IMR-90 (cell line): ENCODE data around the gene MRPL30. TPM values are rescaled to one million over a fixed set of nuclear protein-coding genes. Genes with fewer than 3 reads are reported as not detected.

ENCODE experiments used
- ATAC-seq: fragments of 200-7000 bp; cut with Tn5 transposase; 2 replicates; pipeline ENCODE4 v1.9.1; 2020; ENCODE audit warnings: low read depth, mild to moderate bottlenecking, moderate library complexity
- BruUV-seq: library from RNA; stranded (reverse); fragments of 400-500 nt; replicated peaks from 2 replicates; lab custom pipeline; 2021; lab: Mats Ljungman, UMichigan
- CTCF ChIA-PET: fragments of 300-600 bp; formaldehyde crosslinking; extraction: SDS; loops from one replicate; lab custom pipeline; 2021; ENCODE audit warnings: antibody characterized with exemption; lab: Yijun Ruan, JAX
- POLR2A ChIA-PET: fragments of 300-600 bp; sonication (Branson Sonifier 250); formaldehyde crosslinking; loops from one replicate; lab custom pipeline; 2022; ENCODE audit warnings: antibody characterized with exemption; ENCODE audit not compliant: unreplicated experiment; lab: Charles Lee
- DNase-seq: peaks from one replicate; pipeline ENCODE4 v3.0.0; 2013
- H2AFZ ChIP-seq: replicated peaks from 2 replicates; pipeline ENCODE3; 2013; ENCODE audit warnings: low read length, mild to moderate bottlenecking; ENCODE audit not compliant: poor library complexity
- H2AK5ac ChIP-seq: 2 replicates; pipeline ENCODE4 v1.6.1; 2013; ENCODE audit warnings: low read depth, low read length, inconsistent platforms
- H2AK9ac ChIP-seq: replicated peaks from 2 replicates; pipeline ENCODE3; 2013; ENCODE audit warnings: mild to moderate bottlenecking, low read depth, low read length, moderate library complexity; ENCODE audit not compliant: poor library complexity
- H2BK120ac ChIP-seq: 2 replicates; pipeline ENCODE4 v1.6.1; 2013; ENCODE audit warnings: low read depth, low read length, inconsistent platforms
- H2BK15ac ChIP-seq: 3 replicates; pipeline ENCODE4 v1.6.1; 2013; ENCODE audit warnings: low read depth, low read length, inconsistent platforms
- H2BK20ac ChIP-seq: 2 replicates; pipeline ENCODE4 v1.6.1; 2013; ENCODE audit warnings: low read depth, mild to moderate bottlenecking, inconsistent platforms, low read length, moderate library complexity
- H2BK5ac ChIP-seq: 2 replicates; pipeline ENCODE4 v1.6.1; 2013; ENCODE audit warnings: mild to moderate bottlenecking, low read depth, low read length, inconsistent platforms; ENCODE audit not compliant: poor library complexity, severe bottlenecking
- H3K14ac ChIP-seq: replicated peaks from 2 replicates; pipeline ENCODE4 v1.6.1; 2013; ENCODE audit warnings: low read depth, low read length, inconsistent platforms
- H3K18ac ChIP-seq: 2 replicates; pipeline ENCODE4 v1.6.1; 2013; ENCODE audit warnings: low read depth, low read length, control low read depth
- H3K23ac ChIP-seq: 2 replicates; pipeline ENCODE4 v1.6.1; 2013; ENCODE audit warnings: low read depth, low read length, inconsistent platforms
- H3K27ac ChIP-seq: 2 replicates; pipeline ENCODE4 v1.5.1; 2013; ENCODE audit warnings: mild to moderate bottlenecking, control low read depth, low read length; ENCODE audit not compliant: insufficient read depth
- H3K27me3 ChIP-seq: 2 replicates; pipeline ENCODE4 v1.6.1; 2013; ENCODE audit warnings: low read length; ENCODE audit not compliant: control insufficient read depth, insufficient read depth
- H3K36me3 ChIP-seq: 2 replicates; pipeline ENCODE4 v1.6.1; 2013; ENCODE audit warnings: low read length, mixed read lengths; ENCODE audit not compliant: control insufficient read depth, insufficient read depth
- H3K4ac ChIP-seq: 2 replicates; pipeline ENCODE4 v1.6.1; 2013; ENCODE audit warnings: low read depth, low read length, inconsistent platforms
- H3K4me1 ChIP-seq: 2 replicates; pipeline ENCODE4 v1.6.1; 2013; ENCODE audit warnings: low read length, mixed read lengths; ENCODE audit not compliant: control insufficient read depth, insufficient read depth
- H3K4me2 ChIP-seq: 2 replicates; pipeline ENCODE4 v1.6.1; 2013; ENCODE audit warnings: low read depth, mild to moderate bottlenecking, control low read depth, low read length, moderate library complexity
- H3K4me3 ChIP-seq: 2 replicates; pipeline ENCODE4 v1.5.1; 2013; ENCODE audit warnings: low read depth, mild to moderate bottlenecking, control low read depth, low read length, moderate library complexity; ENCODE audit not compliant: insufficient read depth
- H3K56ac ChIP-seq: 2 replicates; pipeline ENCODE4 v1.6.1; 2013; ENCODE audit warnings: low read length, inconsistent platforms; ENCODE audit not compliant: insufficient read depth; ENCODE audit errors: extremely low read depth
- H3K79me1 ChIP-seq, 2 experiments: 2 replicates each; pipeline ENCODE4 v1.6.1; 2013; ENCODE audit warnings: low read length in 2 of 2, inconsistent platforms in 1 of 2, low read depth in 1 of 2
- H3K9ac ChIP-seq: 2 replicates; pipeline ENCODE4 v1.6.1; 2013; ENCODE audit warnings: low read depth, low read length, control low read depth
- H3K9me1 ChIP-seq: 2 replicates; pipeline ENCODE4 v1.6.1; 2013; ENCODE audit warnings: low read length, inconsistent platforms; ENCODE audit not compliant: insufficient read depth
- H3K9me3 ChIP-seq: 2 replicates; pipeline ENCODE4 v1.6.1; 2013; ENCODE audit warnings: low read length; ENCODE audit not compliant: control insufficient read depth, insufficient read depth
- H4K20me1 ChIP-seq: 2 replicates; pipeline ENCODE4 v1.6.1; 2013; ENCODE audit warnings: low read length, inconsistent platforms; ENCODE audit not compliant: insufficient read depth
- H4K5ac ChIP-seq: 2 replicates; pipeline ENCODE4 v1.6.1; 2013; ENCODE audit warnings: mild to moderate bottlenecking, low read depth, low read length, control low read depth
- H4K8ac ChIP-seq, 2 experiments: 2 replicates each; pipeline ENCODE4 v1.6.1; 2013; ENCODE audit warnings: low read depth in 2 of 2, low read length in 2 of 2, control low read depth in 1 of 2, inconsistent platforms in 1 of 2
- H4K91ac ChIP-seq: 2 replicates; pipeline ENCODE4 v1.6.1; 2013; ENCODE audit warnings: low read depth, low read length, inconsistent platforms; ENCODE audit not compliant: insufficient read depth
- BHLHE40 ChIP-seq: fragments of 150-350 bp; IDR thresholded peaks from 2 replicates; pipeline ENCODE4 v1.6.1; 2016; ENCODE audit warnings: mild to moderate bottlenecking, low read depth, low read length
- CEBPB ChIP-seq: IDR thresholded peaks from 2 replicates; pipeline ENCODE4 v1.6.1; 2012; ENCODE audit warnings: low read depth, low read length, improper control_type of control experiment
- ELK1 ChIP-seq: fragments of 150-350 bp; IDR thresholded peaks from 2 replicates; pipeline ENCODE4 v1.6.1; 2016; ENCODE audit warnings: low read depth, mild to moderate bottlenecking, low read length, moderate library complexity, borderline replicate concordance
- MAFK ChIP-seq: IDR thresholded peaks from 2 replicates; pipeline ENCODE4 v1.6.1; 2012; ENCODE audit warnings: low read depth, low read length, improper control_type of control experiment
- MXI1 ChIP-seq: IDR thresholded peaks from 2 replicates; pipeline ENCODE4 v1.6.1; 2012; ENCODE audit warnings: low read depth, mild to moderate bottlenecking, low read length, moderate library complexity, borderline replicate concordance
- NFE2L2 ChIP-seq: fragments of 150-350 bp; IDR thresholded peaks from 2 replicates; pipeline ENCODE4 v1.6.1; 2016; ENCODE audit warnings: low read depth, mild to moderate bottlenecking, low read length
- RCOR1 ChIP-seq: IDR thresholded peaks from 2 replicates; pipeline ENCODE4 v1.6.1; 2012; ENCODE audit warnings: mild to moderate bottlenecking, low read length, improper control_type of control experiment; ENCODE audit not compliant: insufficient replicate concordance
- SMC3 ChIP-seq: fragments of 150-350 bp; IDR thresholded peaks from 2 replicates; pipeline ENCODE4 v1.6.1; 2016; ENCODE audit warnings: low read depth, mild to moderate bottlenecking, antibody characterized with exemption, low read length, moderate library complexity
- USF2 ChIP-seq: fragments of 150-350 bp; IDR thresholded peaks from 2 replicates; pipeline ENCODE4 v1.6.1; 2017; ENCODE audit warnings: mild to moderate bottlenecking, antibody characterized with exemption, low read length, low read depth
- WGBS, 2 experiments: methylation state at CpG; one replicate each; pipeline versions ENCODE4 v1.1.5 to v1.1.7; 2013; ENCODE audit warnings: missing lambda C conversion rate in 2 of 2; ENCODE audit not compliant: insufficient read length in 1 of 2; ENCODE audit errors: extremely low coverage in 2 of 2; 5-methylcytosine and 5-hydroxymethylcytosine counted together
- dilution Hi-C: fragments of 300-500 bp; cut with HindIII; formaldehyde crosslinking; loops from one replicate; pipeline ENCODE4 v1.14.3; 2018; ENCODE audit warnings: low sequenced_read_pairs; ENCODE audit not compliant: unreplicated experiment
- in situ Hi-C: fragments of 300-500 bp; cut with MboI; formaldehyde crosslinking; loops from 3 replicates; pipeline ENCODE4 v1.14.3; 2019; ENCODE audit warnings: low sequenced_read_pairs, inconsistent platforms, mixed read lengths
- intact Hi-C: fragments of 100-400 bp; cut with micrococcal nuclease; formaldehyde crosslinking; loops from 2 replicates; pipeline ENCODE4 v1.10.0; 2022
- polyA plus RNA-seq, 3 experiments: library from polyadenylated mRNA; depleted of rRNA; stranded (reverse); fragments of >200 nt; gene quantifications; 2 replicates each; pipeline ENCODE4 v1.2.3, GENCODE V29; 2012; ENCODE audit warnings: low replicate concordance in 1 of 3
- total RNA-seq: library from RNA; depleted of rRNA; stranded (reverse); fragments of >200 nt; gene quantifications from 2 replicates; pipeline ENCODE4 v1.2.3, GENCODE V29; 2012

The MRPL30 gene
- total and polyA plus RNA-seq, 2 of the 4 experiments (the other 2 are of a cell fraction), result 18.7 to 34.8 TPM

GRCh38 chr2:99184811-99185210, 3.8 kb downstream of the MRPL30 start:
- no peak overlapping the region for H2AK9ac ChIP-seq
- no peak overlapping the region for H3K27ac ChIP-seq
- no peak overlapping the region for H2BK15ac ChIP-seq
- H4K91ac ChIP-seq, result no peak overlapping the region
- no peak overlapping the region for H2BK5ac ChIP-seq
- H3K4me1 ChIP-seq, result no peaks in the 10 kb centered on the region; the same call in 1 of the 2 replicates
- H3K36me3 ChIP-seq, result peaks cover 7% of the 10 kb centered on the region
- no peak for DNase-seq
- no TSS peak for BruUV-seq
- H3K4me3 ChIP-seq, result no peak overlapping the region
- H2BK20ac ChIP-seq, result no peak overlapping the region
- no peak for TF ChIP-seq MAFK
- no peak for TF ChIP-seq NFE2L2
- no peak for TF ChIP-seq BHLHE40
- no peak for TF ChIP-seq RCOR1
- no peak for TF ChIP-seq MXI1
- TF ChIP-seq ELK1, result no peak
- TF ChIP-seq CEBPB, result no peak
- no peak for TF ChIP-seq USF2
- TF ChIP-seq SMC3, result no peak
- H3K14ac ChIP-seq, result no peak overlapping the region
- H3K18ac ChIP-seq, result no peak overlapping the region
- H4K5ac ChIP-seq, result no peak overlapping the region
- H2AK5ac ChIP-seq, result no peak overlapping the region
- WGBS, 2 experiments, result no CpG with 5 or more reads among the region's 6 CpGs
- H3K27me3 ChIP-seq, result no peaks in the 10 kb centered on the region
- H3K9me3 ChIP-seq, result no peaks in the 10 kb centered on the region
- no peaks in the 10 kb centered on the region; the same call in 1 of the 2 replicates for H3K9me1 ChIP-seq
- H4K20me1 ChIP-seq, result no peaks in the 10 kb centered on the region
- intact Hi-C loops, result no loop called here
- no peak overlapping the region for H2AFZ ChIP-seq
- no peak overlapping the region for H2BK120ac ChIP-seq
- H3K79me1 ChIP-seq, result peaks cover 19 to 38% of the 10 kb centered on the region in 2 experiments
- no peak overlapping the region for H3K4ac ChIP-seq
- ATAC-seq, result no peak
- ChIA-PET POLR2A (no interaction called here), CTCF (no interaction called here)
- no peak overlapping the region for H3K9ac ChIP-seq
- dilution Hi-C loops, result no loop called here
- no peak overlapping the region for H3K23ac ChIP-seq
- H3K4me2 ChIP-seq, result no peak overlapping the region
- in situ Hi-C loops, result loop anchor here (10.0 kb wide), 2 partner anchors 150 to 290 kb away; partner anchors contain the start of genes EIF5B and TXNDC9
- no peak overlapping the region for H4K8ac ChIP-seq
- no peak overlapping the region for H3K56ac ChIP-seq
